Measurements from ENCODE around the gene ARHGAP15. TPM values are rescaled to one million over a fixed set of nuclear protein-coding genes. Genes with fewer than 3 reads are reported as not detected.

Gene ARHGAP15
- total RNA-seq, 1 donor from 2014 or later: 18.5 TPM

- Histone ChIP-seq H3K27me3 (ENCODE audit: low read depth) (no peaks in the 10 kb centered on the region), H3K36me3 (no peaks in the 10 kb centered on the region), H3K4me3 (no peak overlapping the region), H3K27ac (no peak overlapping the region), H3K9me3 (no peaks in the 10 kb centered on the region), H3K4me1 (no peaks in the 10 kb centered on the region)
- DNase-seq (no peak), ATAC-seq (peak in 1 of 2 donors; percentile 57)
- TF ChIP-seq CTCF (IDR thresholded peaks at IDR 0.05): peak; percentile 56
- intact Hi-C loops (cut with DNase I): no loop called here
Observed at GRCh38 chr2:143686585-143687164, 557.5 kb downstream of the ARHGAP15 start.

- no peaks in the 10 kb centered on the region for H3K4me1 ChIP-seq
- no peak overlapping the region for H3K4me3 ChIP-seq
- intact Hi-C loops (cut with DNase I): no loop called here
- no peak for TF ChIP-seq CTCF (IDR thresholded peaks at IDR 0.05)
- no peaks in the 10 kb centered on the region for H3K9me3 ChIP-seq
- no peaks in the 10 kb centered on the region for H3K27me3 ChIP-seq (ENCODE audit: low read depth)
- no peak overlapping the region for H3K27ac ChIP-seq
- H3K36me3 ChIP-seq: no peaks in the 10 kb centered on the region
- ATAC-seq: no peak
- DNase-seq: no peak
Observed at GRCh38 chr2:143688248-143688647, 559.0 kb downstream of the ARHGAP15 start.

GRCh38 chr2:143688815-143689214, 559.6 kb downstream of the ARHGAP15 start:
- DNase-seq (no peak), ATAC-seq (no peak)
- no peaks in the 10 kb centered on the region for H3K4me1 ChIP-seq
- H3K27ac ChIP-seq: no peak overlapping the region
- H3K27me3 ChIP-seq (ENCODE audit: low read depth): no peaks in the 10 kb centered on the region
- no peak for TF ChIP-seq CTCF (IDR thresholded peaks at IDR 0.05)
- H3K4me3 ChIP-seq: no peak overlapping the region
- no peaks in the 10 kb centered on the region for H3K9me3 ChIP-seq
- intact Hi-C loops (cut with DNase I): no loop called here
- no peaks in the 10 kb centered on the region for H3K36me3 ChIP-seq

GRCh38 chr2:143689541-143689940, 560.3 kb downstream of the ARHGAP15 start:
- TF ChIP-seq CTCF (IDR thresholded peaks at IDR 0.05): no peak
- intact Hi-C loops (cut with DNase I): no loop called here
- ATAC-seq: no peak

GRCh38 chr2:143690235-143690634, 561.0 kb downstream of the ARHGAP15 start:
- no peak overlapping the region for H3K4me3 ChIP-seq
- H3K4me1 ChIP-seq: no peaks in the 10 kb centered on the region
- no peaks in the 10 kb centered on the region for H3K27me3 ChIP-seq (ENCODE audit: low read depth)
- no peaks in the 10 kb centered on the region for H3K36me3 ChIP-seq
- intact Hi-C loops (cut with DNase I): no loop called here
- DNase-seq: no peak
- no peaks in the 10 kb centered on the region for H3K9me3 ChIP-seq
- no peak overlapping the region for H3K27ac ChIP-seq
- TF ChIP-seq CTCF (IDR thresholded peaks at IDR 0.05): no peak
- no peak for ATAC-seq

More at GRCh38 chr2:143689541-143689940, 560.3 kb downstream of the ARHGAP15 start:
- H3K4me1 ChIP-seq: no peaks in the 10 kb centered on the region
- H3K27ac ChIP-seq: no peak overlapping the region
- H3K4me3 ChIP-seq: no peak overlapping the region
- DNase-seq: no peak
- no peaks in the 10 kb centered on the region for H3K27me3 ChIP-seq (ENCODE audit: low read depth)
- no peaks in the 10 kb centered on the region for H3K9me3 ChIP-seq
- no peaks in the 10 kb centered on the region for H3K36me3 ChIP-seq

Data from lower lobe of right lung (tissue), 2 donors.